GM21515 (cell line): Measurements from ENCODE around the gene PUS1.
"Not testable (repeated sequence)": the region's sequence is repeated elsewhere in the genome, so short reads cannot be mapped to it uniquely, and the experiment has no call there.

ENCODE experiments used
- ATAC-seq: cut with Tn5 transposase; IDR thresholded peaks from one replicate; pipeline ENCODE4 v1.9.1; 2021; ENCODE audit not compliant: unreplicated experiment

PUS1 gene

GRCh38 chr12:131959641-131960589 lies 30.8 kb downstream of the PUS1 start:
- ATAC-seq = no peak

GRCh38 chr12:131960590-131961325 lies 31.7 kb downstream of the PUS1 start:
- not testable (repeated sequence) for ATAC-seq

GRCh38 chr12:131961328-131961727 lies 32.3 kb downstream of the PUS1 start:
- not testable (repeated sequence) for ATAC-seq

GRCh38 chr12:131962069-131962468 lies 33.0 kb downstream of the PUS1 start:
- no peak for ATAC-seq

GRCh38 chr12:131963381-131963780 lies 34.3 kb downstream of the PUS1 start:
- ATAC-seq = no peak

GRCh38 chr12:131965073-131965472 lies 36.0 kb downstream of the PUS1 start:
- no peak for ATAC-seq

GRCh38 chr12:131971226-131971625 lies 42.1 kb downstream of the PUS1 start:
- no peak for ATAC-seq

- ATAC-seq = no peak
Observed at GRCh38 chr12:131975228-131975627, 46.2 kb downstream of the PUS1 start.

GRCh38 chr12:131979606-131980005 lies 50.5 kb downstream of the PUS1 start:
- ATAC-seq = no peak

- ATAC-seq = no peak
Observed at GRCh38 chr12:131980263-131980662, 51.2 kb downstream of the PUS1 start.

GRCh38 chr12:131981388-131981787 lies 52.3 kb downstream of the PUS1 start:
- no peak for ATAC-seq

- no peak for ATAC-seq
Observed at GRCh38 chr12:131982041-131982440, 53.0 kb downstream of the PUS1 start.

GRCh38 chr12:131983026-131983425 lies 54.0 kb downstream of the PUS1 start:
- ATAC-seq = no peak

GRCh38 chr12:131983554-131983953 lies 54.5 kb downstream of the PUS1 start:
- ATAC-seq = no peak

GRCh38 chr12:131984334-131984733 lies 55.3 kb downstream of the PUS1 start:
- ATAC-seq = no peak

GRCh38 chr12:131985510-131985875 lies 56.4 kb downstream of the PUS1 start:
- ATAC-seq = not testable (repeated sequence)

GRCh38 chr12:131986361-131986760 lies 57.3 kb downstream of the PUS1 start:
- ATAC-seq = no peak

GRCh38 chr12:131986910-131987309 lies 57.8 kb downstream of the PUS1 start:
- no peak for ATAC-seq

- ATAC-seq = no peak
Observed at GRCh38 chr12:131987552-131987951, 58.5 kb downstream of the PUS1 start.

GRCh38 chr12:131988054-131988796 lies 59.1 kb downstream of the PUS1 start:
- no peak for ATAC-seq

- ATAC-seq = no peak
Observed at GRCh38 chr12:131989021-131989420, 59.9 kb downstream of the PUS1 start.
